HepG2 (cell line): ENCODE measurements around the gene RDH8.

Experiments used
- ATF3 ChIP-seq: sonication (generic); formaldehyde crosslinking; IDR thresholded peaks from 2 replicates; pipeline ENCODE4 v1.4.0; 2020; ENCODE audit warnings: missing genetic modification reagents
- KDM2A ChIP-seq: sonication (generic); formaldehyde crosslinking; IDR thresholded peaks from 2 replicates; pipeline ENCODE4 v1.4.0; 2020; ENCODE audit warnings: low read depth, missing genetic modification reagents, borderline replicate concordance
- MAX ChIP-seq: IDR thresholded peaks from 2 replicates; pipeline ENCODE4 v1.6.1; 2012; ENCODE audit warnings: inconsistent platforms
- MYC ChIP-seq: sonication (generic); formaldehyde crosslinking; IDR thresholded peaks from 2 replicates; pipeline ENCODE4 v1.9.0; 2021; ENCODE audit warnings: missing genetic modification reagents, borderline replicate concordance
- POLR2A ChIP-seq, 2 experiments: IDR thresholded peaks; 2 replicates each; pipeline ENCODE4 v1.6.1; 2011; ENCODE audit warnings: low read depth in 2 of 2, low read length in 2 of 2, mild to moderate bottlenecking in 1 of 2, moderate library complexity in 1 of 2; ENCODE audit not compliant: insufficient read depth in 1 of 2
- RELA ChIP-seq: sonication (generic); formaldehyde crosslinking; IDR thresholded peaks from 2 replicates; pipeline ENCODE4 v1.4.0; 2020; ENCODE audit warnings: missing genetic modification reagents
- SMC3 ChIP-seq: IDR thresholded peaks from 2 replicates; pipeline ENCODE4 v1.6.1; 2011; ENCODE audit warnings: low read length, improper control_type of control experiment
- TAF1 ChIP-seq: sonication (generic); formaldehyde crosslinking; IDR thresholded peaks from 2 replicates; pipeline ENCODE4 v1.4.0; 2020; ENCODE audit warnings: missing genetic modification reagents
- TOPORS ChIP-seq: sonication (generic); formaldehyde crosslinking; IDR thresholded peaks from 2 replicates; pipeline ENCODE4 v1.8.0; 2023; ENCODE audit warnings: mild to moderate bottlenecking, missing genetic modification reagents
- ZBTB34 ChIP-seq: sonication (generic); formaldehyde crosslinking; IDR thresholded peaks from 2 replicates; pipeline ENCODE4 v1.8.0; 2022; ENCODE audit warnings: mild to moderate bottlenecking, missing genetic modification reagents
- ZC3H4 ChIP-seq: sonication (generic); formaldehyde crosslinking; IDR thresholded peaks from 2 replicates; pipeline ENCODE4 v1.4.0; 2020; ENCODE audit warnings: missing genetic modification reagents, borderline replicate concordance
- ZFP91 ChIP-seq: sonication (generic); formaldehyde crosslinking; IDR thresholded peaks from 2 replicates; pipeline ENCODE4 v1.9.0; 2022; ENCODE audit warnings: missing genetic modification reagents, mild to moderate bottlenecking, borderline replicate concordance
- ZNF782 ChIP-seq: sonication (generic); formaldehyde crosslinking; IDR thresholded peaks from 2 replicates; pipeline ENCODE4 v1.4.0; 2020; ENCODE audit warnings: missing genetic modification reagents, mild to moderate bottlenecking, borderline replicate concordance

GRCh38 chr19:9996541-9996940, 16.7 kb upstream of the RDH8 start:
- no peak for TF ChIP-seq RELA
- TF ChIP-seq ZFP91, result no peak
- no peak for TF ChIP-seq ZNF782 (CRISPR knock-in tag)
- no peak for TF ChIP-seq MAX
- TF ChIP-seq TAF1 (CRISPR knock-in tag), result no peak
- TF ChIP-seq ZC3H4 (CRISPR knock-in tag), result no peak
- TF ChIP-seq ZBTB34 (CRISPR knock-in tag), result no peak
- no peak for TF ChIP-seq TOPORS
- no peak for TF ChIP-seq MYC (CRISPR knock-in tag)
- TF ChIP-seq KDM2A (CRISPR knock-in tag), result no peak
- TF ChIP-seq POLR2A (IDR thresholded peaks at IDR 0.05; ENCODE audit: insufficient read depth in 1 of 2, low read depth in 2 of 2, low read length in 2 of 2), result no peak
- no peak for TF ChIP-seq SMC3
- no peak for TF ChIP-seq ATF3 (CRISPR knock-in tag)
